Peyer's patch (tissue), 4 donors: Measurements from ENCODE around the gene CHRM1. TPM values are rescaled to one million over a fixed set of nuclear protein-coding genes. Genes with fewer than 3 reads are reported as not detected.

Experiments
- DNase-seq, 3 donors: peaks; one replicate each; pipeline ENCODE4 v3.0.0-alpha.2; 2017 to 2019
- H3K27ac ChIP-seq, 4 donors: fragments of 200-600 bp; sonication (generic); one replicate each; pipeline ENCODE4 v1.5.1; 2016 to 2019
- H3K27me3 ChIP-seq, 2 donors: fragments of 200-600 bp; sonication (generic); one replicate each; pipeline ENCODE4 v1.5.1; 2019
- H3K36me3 ChIP-seq, 3 donors: fragments of 200-600 bp; sonication (generic); one replicate each; pipeline ENCODE4 v1.5.1; 2016 to 2019
- H3K4me1 ChIP-seq, 4 donors: fragments of 200-600 bp; sonication (generic); one replicate each; pipeline ENCODE4 v1.5.1; 2016 to 2019
- H3K4me3 ChIP-seq, 4 donors: fragments of 200-600 bp; sonication (generic); 1 replicate in 3 of 4; 2 replicates in 1 of 4; pipeline ENCODE4 v1.5.1; 2016 to 2019; ENCODE audit warnings: mild to moderate bottlenecking in 1 of 4
- H3K9me3 ChIP-seq, 4 donors: fragments of 200-600 bp; sonication (generic); one replicate each; pipeline ENCODE4 v1.5.1; 2016 to 2019; ENCODE audit warnings: mild to moderate bottlenecking in 1 of 4
- POLR2A ChIP-seq, 2 donors: fragments of 450-650 bp; IDR thresholded peaks; one replicate each; pipeline ENCODE4 v1.5.1; 2017; ENCODE audit warnings: antibody characterized with exemption in 2 of 2, mild to moderate bottlenecking in 2 of 2, moderate library complexity in 2 of 2
- total RNA-seq, 4 donors: library from RNA; depleted of rRNA; stranded (reverse); fragments of >200 nt; gene quantifications; one replicate each; pipeline ENCODE4 v1.1.0, GENCODE V29; 2016
- TF ChIP-seq, protein P1 (sequence below), 6 experiments: fragments of 450-650 bp in 4 of 6; fragments of 200-600 bp in 2 of 6; sonication (generic) in 1 of 6; IDR thresholded peaks; one replicate each; pipeline ENCODE4 v1.5.1; 2017 to 2019; ENCODE audit warnings: antibody characterized with exemption in 6 of 6, mild to moderate bottlenecking in 3 of 6, moderate library complexity in 1 of 6

CHRM1 gene
- total RNA-seq, 4 donors from 2014 or later, result 0.54 to 0.76 TPM; not detected in 2

DNA sequence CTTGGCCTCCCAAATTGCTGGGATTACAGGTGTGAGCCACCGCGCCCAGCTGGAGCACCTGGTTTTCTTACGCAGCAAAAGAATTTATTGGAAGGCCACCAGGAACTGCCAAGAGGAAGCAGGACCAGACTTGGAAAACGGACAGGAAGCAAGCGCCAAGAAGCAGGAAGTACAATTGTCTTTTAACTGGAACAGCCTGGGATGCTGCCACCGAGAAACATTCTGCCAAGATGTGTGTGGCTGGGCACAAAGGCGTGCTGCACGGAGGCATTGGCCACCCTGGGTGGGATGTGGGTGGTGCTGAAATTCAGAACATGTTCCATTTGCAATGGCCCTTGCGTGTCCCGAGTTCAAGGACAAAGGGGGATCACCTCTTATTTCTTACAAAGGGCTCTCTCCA lies 25.1 kb downstream of the CHRM1 start:
- no peak for TF ChIP-seq POLR2A (IDR thresholded peaks at IDR 0.05)
- TF ChIP-seq, protein P1, sequence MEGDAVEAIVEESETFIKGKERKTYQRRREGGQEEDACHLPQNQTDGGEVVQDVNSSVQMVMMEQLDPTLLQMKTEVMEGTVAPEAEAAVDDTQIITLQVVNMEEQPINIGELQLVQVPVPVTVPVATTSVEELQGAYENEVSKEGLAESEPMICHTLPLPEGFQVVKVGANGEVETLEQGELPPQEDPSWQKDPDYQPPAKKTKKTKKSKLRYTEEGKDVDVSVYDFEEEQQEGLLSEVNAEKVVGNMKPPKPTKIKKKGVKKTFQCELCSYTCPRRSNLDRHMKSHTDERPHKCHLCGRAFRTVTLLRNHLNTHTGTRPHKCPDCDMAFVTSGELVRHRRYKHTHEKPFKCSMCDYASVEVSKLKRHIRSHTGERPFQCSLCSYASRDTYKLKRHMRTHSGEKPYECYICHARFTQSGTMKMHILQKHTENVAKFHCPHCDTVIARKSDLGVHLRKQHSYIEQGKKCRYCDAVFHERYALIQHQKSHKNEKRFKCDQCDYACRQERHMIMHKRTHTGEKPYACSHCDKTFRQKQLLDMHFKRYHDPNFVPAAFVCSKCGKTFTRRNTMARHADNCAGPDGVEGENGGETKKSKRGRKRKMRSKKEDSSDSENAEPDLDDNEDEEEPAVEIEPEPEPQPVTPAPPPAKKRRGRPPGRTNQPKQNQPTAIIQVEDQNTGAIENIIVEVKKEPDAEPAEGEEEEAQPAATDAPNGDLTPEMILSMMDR (IDR thresholded peaks at IDR 0.05), result no peak
- Histone ChIP-seq H3K4me3 (no peak overlapping the region), H3K9me3 (no peaks in the 10 kb centered on the region), H3K27me3 (no peaks in the 10 kb centered on the region), H3K27ac (no peak overlapping the region), H3K36me3 (no peaks in the 10 kb centered on the region), H3K4me1 (peaks cover 0 to 9% (median 0%) of the 10 kb centered on the region in 4 donors)
- no peak for DNase-seq

DNA sequence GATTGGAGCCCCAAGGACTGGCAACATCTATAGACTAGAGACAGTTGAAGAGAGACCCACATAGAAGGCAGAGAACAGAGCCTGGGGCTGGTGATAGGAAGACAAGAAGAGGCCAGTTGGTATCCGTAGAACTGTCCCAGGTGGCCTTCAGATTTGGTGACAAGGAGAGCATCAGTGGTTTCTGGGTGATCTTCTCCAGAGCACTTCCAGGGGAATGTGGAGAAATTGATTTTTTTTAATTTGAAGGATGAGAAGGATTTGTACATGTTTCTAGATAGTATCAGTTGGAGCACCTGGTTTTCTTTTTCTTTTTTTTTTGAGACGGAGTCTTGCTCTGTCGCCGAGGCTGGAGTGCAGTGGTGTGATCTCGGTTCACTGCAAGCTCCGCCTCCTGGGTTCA lies 25.7 kb downstream of the CHRM1 start:
- Histone ChIP-seq H3K4me3 (no peak overlapping the region), H3K4me1 (peaks cover 0 to 15% (median 0%) of the 10 kb centered on the region in 4 donors), H3K9me3 (no peaks in the 10 kb centered on the region), H3K36me3 (no peaks in the 10 kb centered on the region), H3K27me3 (no peaks in the 10 kb centered on the region), H3K27ac (no peak overlapping the region)
- no peak for TF ChIP-seq POLR2A (IDR thresholded peaks at IDR 0.05)
- TF ChIP-seq, protein P1 (IDR thresholded peaks at IDR 0.05), result no peak
- no peak for DNase-seq

DNA sequence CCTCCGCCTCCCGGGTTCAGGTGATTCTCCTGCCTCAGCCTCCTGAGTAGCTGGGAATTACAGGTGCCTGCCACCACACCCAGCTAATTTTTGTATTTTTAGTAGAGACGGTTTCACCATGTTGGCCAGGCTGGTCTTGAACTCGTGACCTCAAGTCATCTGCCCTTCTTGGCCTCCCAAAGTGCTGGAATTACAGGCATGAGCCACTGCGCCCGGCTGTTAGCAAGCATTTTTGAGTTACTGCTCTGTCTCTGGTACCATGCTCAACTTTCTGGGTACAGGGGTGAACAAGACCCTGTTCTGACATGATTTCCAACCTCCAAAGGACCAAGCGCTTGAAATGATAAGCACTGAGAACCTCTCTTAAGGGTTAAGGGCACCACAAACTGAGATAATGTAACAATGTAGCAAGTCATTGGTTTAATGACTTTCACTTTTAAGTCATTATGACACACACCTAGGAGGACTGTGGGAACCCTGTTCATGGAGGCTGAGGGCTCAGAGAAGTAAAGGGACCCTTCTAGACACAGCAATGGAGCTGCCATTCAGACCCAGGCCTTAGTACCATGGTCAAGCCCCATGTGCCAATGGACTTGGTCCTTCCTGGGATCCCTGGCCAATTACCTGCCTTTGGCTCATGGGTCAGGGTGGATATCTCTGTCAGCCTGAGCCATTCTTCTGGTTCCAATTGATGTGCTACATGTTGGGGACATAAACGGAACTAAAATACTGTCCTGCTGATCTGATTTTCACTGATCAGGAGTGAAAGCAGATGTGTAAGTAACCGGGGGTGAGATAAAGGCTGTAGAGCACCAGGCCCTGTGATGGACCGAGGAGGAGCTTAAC lies 28.9 kb downstream of the CHRM1 start:
- Histone ChIP-seq H3K27ac (peak overlapping the region in 1 of 4 donors; percentile 55), H3K36me3 (peaks cover 0 to 21% (median 3%) of the 10 kb centered on the region in 3 donors), H3K4me1 (peaks cover 0 to 39% (median 2%) of the 10 kb centered on the region in 4 donors), H3K4me3 (no peak overlapping the region), H3K9me3 (no peaks in the 10 kb centered on the region), H3K27me3 (no peaks in the 10 kb centered on the region)
- no peak for DNase-seq
- no peak for TF ChIP-seq POLR2A (IDR thresholded peaks at IDR 0.05)
- TF ChIP-seq, protein P1 (IDR thresholded peaks at IDR 0.05), result no peak

DNA sequence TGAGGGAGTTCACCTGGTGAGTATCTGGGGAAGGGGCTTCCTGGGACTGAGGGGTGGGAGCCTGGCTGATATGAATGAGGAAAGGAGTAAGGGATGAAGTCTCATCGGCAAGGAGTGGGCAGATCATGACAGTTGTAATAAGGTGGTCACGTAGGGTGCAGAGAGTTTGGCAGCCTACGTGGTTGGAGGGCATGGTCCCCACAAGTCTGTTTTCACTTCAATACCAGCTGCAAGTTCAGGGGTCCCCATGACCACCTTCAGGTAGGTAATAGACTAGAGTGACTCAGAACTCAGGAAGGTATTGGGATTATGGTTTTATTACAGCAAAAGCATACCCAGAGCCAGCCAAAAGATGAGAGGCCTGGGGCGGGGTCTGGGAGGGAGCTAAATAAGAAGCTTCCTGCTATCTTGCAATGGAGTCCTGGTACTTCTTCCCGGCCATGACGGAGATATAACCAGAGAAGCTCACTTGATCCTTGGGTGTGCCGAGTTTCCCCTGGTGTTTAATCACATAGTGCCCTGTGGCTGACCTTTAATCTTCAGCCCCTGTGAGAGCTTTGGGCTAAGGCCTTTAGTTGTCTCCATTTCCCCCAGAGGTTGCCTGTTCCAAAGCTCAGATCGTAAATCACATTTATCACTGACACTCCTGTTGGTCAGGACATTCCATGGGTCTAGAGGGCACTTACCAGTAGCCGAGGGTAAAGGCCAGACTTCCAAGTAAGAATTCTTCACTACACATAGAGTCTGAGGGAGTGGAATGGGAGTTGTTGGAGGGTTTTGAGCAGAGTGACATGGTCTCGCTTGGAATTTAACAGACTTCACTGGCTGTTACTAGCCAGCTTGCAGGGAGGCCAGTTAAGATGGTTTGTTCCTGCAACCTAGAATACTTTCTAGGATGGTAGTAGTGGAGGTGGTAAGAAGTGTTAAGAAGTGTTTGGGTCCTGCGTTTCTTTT lies 31.4 kb downstream of the CHRM1 start:
- H3K4me3 ChIP-seq, result no peak overlapping the region
- peaks cover 0 to 46% (median 3%) of the 10 kb centered on the region in 3 donors for H3K36me3 ChIP-seq
- no peaks in the 10 kb centered on the region for H3K27me3 ChIP-seq
- H3K27ac ChIP-seq, result peak overlapping the region in 3 of 4 donors; percentile 62 to 91 (median 79)
- H3K4me1 ChIP-seq, result peaks cover 0 to 51% (median 2%) of the 10 kb centered on the region in 4 donors
- H3K9me3 ChIP-seq, result no peaks in the 10 kb centered on the region
- DNase-seq, result peak in 2 of 3 donors; percentile 68 to 84
- TF ChIP-seq, protein P1 (IDR thresholded peaks at IDR 0.05), result no peak
- peak in 1 of 2 donors; percentile 33 for TF ChIP-seq POLR2A (IDR thresholded peaks at IDR 0.05)

DNA sequence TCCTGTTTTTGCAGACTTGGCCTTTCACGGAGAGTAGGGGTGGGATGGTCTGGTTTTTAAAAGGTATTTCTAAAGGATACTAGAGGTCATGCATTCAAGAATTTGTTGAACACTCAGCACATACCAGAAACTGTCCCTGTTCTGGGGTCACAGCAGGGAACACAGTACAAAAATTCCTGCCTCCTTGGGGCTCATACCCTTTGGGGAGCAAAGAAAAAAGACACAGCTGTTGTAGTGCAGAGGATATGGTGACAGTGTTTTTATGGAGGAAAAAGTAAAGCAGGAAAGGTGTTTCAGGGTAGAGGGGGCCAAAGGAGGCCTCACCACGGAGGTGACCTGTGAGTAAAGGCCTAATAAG lies 32.1 kb downstream of the CHRM1 start:
- Histone ChIP-seq H3K4me1 (peaks cover 0 to 57% (median 2%) of the 10 kb centered on the region in 4 donors), H3K36me3 (peaks cover 0 to 53% (median 3%) of the 10 kb centered on the region in 3 donors)
- TF ChIP-seq, protein P1 (IDR thresholded peaks at IDR 0.05), result no peak
- no peak for TF ChIP-seq POLR2A (IDR thresholded peaks at IDR 0.05)

More for the DNA sequence above, 32.1 kb downstream of the CHRM1 start:
- no peak for DNase-seq
- Histone ChIP-seq H3K9me3 (no peaks in the 10 kb centered on the region), H3K27me3 (no peaks in the 10 kb centered on the region), H3K27ac (peak overlapping the region in 3 of 4 donors; percentile 62 to 91 (median 79)), H3K4me3 (no peak overlapping the region)
